Measurements from ENCODE around the gene BCAS1.
"Not testable (repeated sequence)": the region's sequence is repeated elsewhere in the genome, so short reads cannot be mapped to it uniquely, and the experiment has no call there.

The BCAS1 gene

GRCh38 chr20:54019127-54019526 lies 51.3 kb downstream of the BCAS1 start:
- DNase-seq (ENCODE audit: low read depth): no peak

GRCh38 chr20:54017846-54018245 lies 52.5 kb downstream of the BCAS1 start:
- DNase-seq (ENCODE audit: low read depth): no peak

DNA sequence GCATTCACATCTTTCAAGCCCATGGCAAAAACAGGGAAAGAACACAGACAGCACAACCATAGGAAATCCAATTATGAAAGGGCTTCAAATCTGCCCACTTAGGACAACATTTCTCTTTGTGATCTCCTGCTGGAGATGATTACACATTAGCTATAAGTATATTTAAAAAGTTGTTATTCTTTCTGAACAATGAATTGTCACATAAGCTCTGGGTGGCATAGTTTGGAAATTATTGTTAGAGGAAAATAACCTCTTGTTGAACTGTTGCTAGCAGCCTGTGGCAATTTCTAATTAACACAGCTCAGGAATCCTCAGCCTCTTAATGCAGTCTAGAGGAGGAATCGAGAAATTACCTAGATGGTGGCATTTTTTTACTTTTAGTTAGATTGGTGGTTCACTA lies 54.9 kb downstream of the BCAS1 start:
- DNase-seq (ENCODE audit: low read depth): no peak

GRCh38 chr20:54014293-54014926 lies 56.0 kb downstream of the BCAS1 start:
- DNase-seq (ENCODE audit: low read depth): no peak

DNA sequence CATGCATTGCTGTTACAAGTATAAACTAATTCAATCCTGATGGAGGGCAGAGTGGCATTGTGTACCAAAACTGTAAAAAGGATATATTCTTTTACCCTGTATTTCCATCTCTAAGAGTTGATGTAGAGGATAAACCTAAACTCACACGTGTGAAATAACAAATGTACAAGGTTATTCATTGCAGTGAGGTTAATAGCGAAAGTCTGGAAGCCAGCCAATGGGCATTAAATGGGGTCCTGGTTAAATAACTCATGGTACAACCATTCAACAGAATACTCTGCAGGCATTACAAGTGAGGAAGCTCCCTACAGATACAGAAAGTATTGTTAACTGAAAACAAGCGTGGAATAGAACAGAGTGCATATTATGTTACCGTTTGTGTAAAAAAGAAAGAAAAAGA lies 56.9 kb downstream of the BCAS1 start:
- DNase-seq (ENCODE audit: low read depth): no peak

- DNase-seq (ENCODE audit: low read depth): no peak
Measured at GRCh38 chr20:54011346-54011745, 59.0 kb downstream of the BCAS1 start.

GRCh38 chr20:54006216-54006615 lies 64.2 kb downstream of the BCAS1 start:
- not testable (repeated sequence) for DNase-seq (ENCODE audit: low read depth)

DNA sequence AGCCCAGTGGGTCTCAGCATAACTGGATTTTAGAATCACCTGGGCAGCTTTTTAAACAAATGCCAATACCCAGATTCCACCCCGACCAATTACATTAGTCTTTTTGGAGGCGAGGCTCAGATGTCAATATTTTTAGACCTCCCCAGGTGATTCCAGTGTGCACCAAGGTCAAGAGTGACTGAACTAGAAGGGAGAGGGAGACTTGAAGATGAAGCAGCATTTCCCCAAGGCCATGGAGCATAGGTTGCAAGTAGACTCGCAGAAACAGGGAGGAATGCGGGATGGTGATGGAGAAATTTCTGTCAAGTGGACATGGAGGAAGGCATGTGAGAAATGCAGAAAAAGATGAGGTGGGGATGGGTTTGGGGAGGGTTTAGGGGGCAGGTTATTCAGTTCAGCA lies 64.9 kb downstream of the BCAS1 start:
- no peak for DNase-seq (ENCODE audit: low read depth)

DNA sequence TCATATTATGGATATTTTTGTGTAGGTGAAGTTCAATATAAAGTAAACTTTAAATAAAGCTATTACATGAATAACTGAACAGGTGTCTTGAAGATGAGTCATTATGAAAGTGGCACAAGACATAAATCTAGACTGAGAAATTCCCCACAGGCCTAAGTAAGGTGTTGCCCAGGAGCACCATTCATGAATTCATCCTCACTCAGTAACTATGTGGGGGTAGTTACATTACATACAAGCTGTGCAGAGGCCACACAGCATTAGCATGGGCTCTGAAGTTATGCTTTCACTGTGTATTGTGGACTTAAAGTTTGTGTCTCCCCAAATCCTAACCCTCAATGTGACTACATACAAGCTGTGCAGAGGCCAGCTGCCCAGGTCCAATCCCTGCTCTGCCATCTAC lies 65.9 kb downstream of the BCAS1 start:
- DNase-seq (ENCODE audit: low read depth): no peak

DNA sequence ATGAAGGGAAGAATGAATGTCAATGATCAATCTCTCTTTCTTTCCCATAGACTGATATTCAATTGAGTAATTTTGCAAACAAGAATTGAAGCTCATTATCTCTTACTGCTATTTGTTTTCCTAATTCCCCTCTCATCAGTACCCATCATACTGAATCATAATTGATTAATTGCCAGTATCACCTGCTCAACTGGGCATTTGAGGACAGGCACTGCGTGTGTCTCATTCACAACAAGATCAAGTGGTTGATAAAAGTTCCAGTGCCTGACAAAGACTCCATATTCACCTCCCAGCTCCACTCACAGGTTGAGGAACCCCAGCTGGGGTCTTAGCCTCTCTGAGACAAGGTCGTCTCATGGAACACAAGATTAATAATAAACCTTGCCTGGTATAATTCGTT lies 67.7 kb downstream of the BCAS1 start:
- DNase-seq (ENCODE audit: low read depth): no peak

GRCh38 chr20:54002056-54002575 lies 68.3 kb downstream of the BCAS1 start:
- DNase-seq (ENCODE audit: low read depth): no peak

DNA sequence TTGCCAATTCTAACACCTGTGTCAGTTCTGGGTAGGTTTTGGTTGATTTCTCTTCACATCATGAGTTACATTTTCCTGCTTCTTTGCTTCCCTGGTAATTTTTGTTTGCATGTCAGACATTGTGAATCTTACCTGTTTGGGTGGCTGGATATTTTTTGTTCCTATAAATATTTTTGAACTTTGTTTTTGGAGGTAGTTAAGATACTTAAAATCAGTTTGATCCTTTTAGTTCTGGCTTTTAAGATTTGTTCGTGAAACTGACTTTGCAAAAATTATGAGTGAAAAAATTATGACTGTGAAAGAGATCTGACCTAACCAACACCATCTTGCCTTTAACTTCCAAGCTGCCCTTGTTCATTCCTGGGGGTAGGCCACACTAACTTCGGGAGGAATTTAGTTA lies 69.5 kb downstream of the BCAS1 start:
- no peak for DNase-seq (ENCODE audit: low read depth)

- no peak for DNase-seq (ENCODE audit: low read depth)
Measured at GRCh38 chr20:54000262-54000661, 70.1 kb downstream of the BCAS1 start.

- DNase-seq (ENCODE audit: low read depth): no peak
Measured at GRCh38 chr20:53999077-53999476, 71.3 kb downstream of the BCAS1 start.

GRCh38 chr20:53996584-53997486 lies 73.6 kb downstream of the BCAS1 start:
- DNase-seq (ENCODE audit: low read depth): no peak

- DNase-seq (ENCODE audit: low read depth): no peak
Measured at GRCh38 chr20:53995949-53996348, 74.4 kb downstream of the BCAS1 start.

GRCh38 chr20:53994088-53994487 lies 76.3 kb downstream of the BCAS1 start:
- DNase-seq (ENCODE audit: low read depth): no peak

DNA sequence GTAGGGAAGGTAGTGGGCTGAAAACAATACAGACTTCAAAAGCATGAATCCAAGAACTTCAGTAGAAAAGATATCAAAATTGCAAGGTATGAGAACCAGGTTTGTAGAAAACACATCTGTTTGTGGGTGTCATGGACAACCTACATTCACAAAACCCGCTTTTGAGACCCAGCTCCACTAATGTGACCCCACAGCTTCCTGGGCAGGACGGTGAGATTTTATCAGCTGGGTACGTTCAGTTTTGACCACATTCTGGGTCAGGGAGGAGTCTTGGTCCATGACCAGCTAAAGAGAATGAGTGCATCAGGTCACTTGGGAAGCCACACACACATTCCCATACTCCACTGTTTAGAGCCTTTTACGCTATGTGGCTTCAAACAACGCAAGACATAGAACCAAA lies 77.1 kb downstream of the BCAS1 start:
- DNase-seq (ENCODE audit: low read depth): no peak

DNA sequence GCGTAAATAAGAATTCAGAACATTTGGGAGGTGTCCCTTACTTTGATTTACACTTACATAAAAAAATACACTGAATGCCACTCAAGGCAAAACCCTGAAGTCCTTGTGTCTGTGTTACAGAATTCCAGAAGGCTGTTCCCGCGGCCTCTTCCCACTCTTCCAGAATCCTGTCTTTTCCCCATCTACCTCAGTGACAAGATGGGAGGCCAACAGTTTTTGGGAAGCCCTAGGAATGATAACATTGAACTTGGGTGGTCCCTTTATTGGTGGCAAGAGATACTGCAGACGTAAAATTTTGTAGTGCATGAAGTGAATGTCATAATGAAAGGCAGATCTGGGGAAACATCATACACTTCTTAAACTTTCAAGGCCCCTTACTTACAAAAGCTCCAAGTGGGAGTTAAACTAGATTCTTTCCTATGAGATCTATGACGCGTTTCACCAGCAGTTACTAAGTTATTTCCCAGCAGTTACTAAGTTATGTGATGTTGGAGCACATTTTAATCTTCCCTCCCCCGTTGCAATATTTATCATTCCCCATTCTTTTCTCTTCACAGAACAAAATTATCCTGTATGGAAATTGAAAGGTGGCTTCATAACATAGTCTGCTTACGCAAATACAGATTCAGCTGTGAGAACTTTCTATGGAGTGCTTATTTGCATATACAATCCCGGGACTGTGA lies 79.5 kb downstream of the BCAS1 start:
- DNase-seq (ENCODE audit: low read depth): no peak

DNA sequence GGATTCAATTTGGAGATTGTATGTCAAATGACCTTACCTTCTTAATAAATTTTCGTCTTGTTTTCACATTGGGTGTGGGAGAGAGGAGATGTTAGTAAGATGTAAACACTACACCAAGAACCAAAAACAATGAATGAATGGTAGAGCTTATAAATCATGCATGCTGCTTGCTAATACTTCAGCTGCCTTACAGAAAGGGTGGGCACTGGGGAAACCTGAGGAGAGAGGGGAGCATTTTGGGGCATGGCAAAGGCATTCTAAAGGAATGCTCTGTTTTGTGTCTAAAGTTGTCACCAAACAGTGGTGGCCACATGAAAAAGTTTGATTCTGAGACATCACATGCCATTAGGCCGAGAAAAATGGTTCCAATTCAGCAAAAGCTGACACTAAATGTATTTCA lies 80.4 kb downstream of the BCAS1 start:
- DNase-seq (ENCODE audit: low read depth): no peak

DNA sequence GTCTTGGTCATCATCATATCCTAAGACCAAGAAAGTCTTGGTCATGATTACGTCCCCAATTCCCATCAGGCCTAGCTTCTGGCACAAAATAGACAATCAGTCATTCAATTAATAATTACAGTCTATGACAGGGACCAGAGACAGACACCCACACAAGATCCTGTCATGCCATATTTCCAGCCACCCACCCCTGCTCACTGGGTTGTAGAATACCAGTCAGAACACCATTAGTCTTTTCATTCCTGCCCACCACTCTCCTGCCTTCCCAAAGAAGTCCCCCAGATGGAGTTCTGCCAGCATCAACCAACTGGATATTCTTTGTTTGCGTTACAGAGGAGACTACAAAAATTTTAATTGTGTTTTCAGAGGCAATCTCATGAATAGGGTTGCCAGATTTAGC lies 81.0 kb downstream of the BCAS1 start:
- no peak for DNase-seq (ENCODE audit: low read depth)

DNA sequence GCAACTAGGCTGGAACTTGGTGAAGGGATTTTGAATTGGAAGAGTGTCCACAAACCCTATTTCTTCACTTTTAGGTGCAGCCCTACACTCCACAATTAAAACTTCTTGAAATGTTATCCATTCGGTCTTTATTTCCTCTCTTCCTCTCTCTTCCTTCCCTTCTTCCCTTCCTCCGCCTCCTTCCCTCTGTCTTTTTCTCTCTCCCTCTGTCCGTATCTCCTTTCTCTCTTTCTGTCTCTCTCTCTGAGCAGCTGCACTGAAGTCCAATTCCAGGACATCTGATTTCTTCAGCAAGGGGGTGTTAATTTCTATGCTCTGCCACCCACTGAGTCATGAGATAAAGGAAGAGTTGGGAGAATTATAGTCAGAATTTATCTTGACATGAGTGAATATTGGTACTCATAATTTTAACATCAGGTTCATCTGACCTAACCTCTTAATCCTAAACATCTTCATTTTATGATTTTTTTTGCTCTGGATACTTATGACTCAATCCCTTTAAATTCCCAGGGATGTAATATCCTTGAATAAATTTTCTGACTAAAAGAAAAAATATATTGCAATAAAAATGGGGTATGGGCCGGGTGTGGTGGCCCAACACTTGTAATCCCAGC lies 84.2 kb downstream of the BCAS1 start:
- no peak for DNase-seq (ENCODE audit: low read depth)
